Measurements from ENCODE around the gene ABCA13.

ABCA13 gene

GRCh38 chr7:48429117-48429516 lies 257.9 kb downstream of the ABCA13 start:
- DNase-seq (ENCODE audit: low spot score) = no peak

- DNase-seq (ENCODE audit: low spot score) = no peak
Measured at GRCh38 chr7:48438206-48438605, 266.9 kb downstream of the ABCA13 start.

- DNase-seq (ENCODE audit: low spot score) = no peak
Measured at GRCh38 chr7:48441848-48442492, 270.7 kb downstream of the ABCA13 start.

- no peak for DNase-seq (ENCODE audit: low spot score)
Measured at GRCh38 chr7:48443051-48443450, 271.8 kb downstream of the ABCA13 start.

- DNase-seq (ENCODE audit: low spot score) = no peak
Measured at GRCh38 chr7:48446721-48447120, 275.5 kb downstream of the ABCA13 start.

- no peak for DNase-seq (ENCODE audit: low spot score)
Measured at GRCh38 chr7:48452218-48452617, 281.0 kb downstream of the ABCA13 start.

GRCh38 chr7:48454750-48455192 lies 283.5 kb downstream of the ABCA13 start:
- DNase-seq (ENCODE audit: low spot score) = no peak

- no peak for DNase-seq (ENCODE audit: low spot score)
Measured at GRCh38 chr7:48455363-48455762, 284.1 kb downstream of the ABCA13 start.

GRCh38 chr7:48458701-48459524 lies 287.7 kb downstream of the ABCA13 start:
- no peak for DNase-seq (ENCODE audit: low spot score)

- no peak for DNase-seq (ENCODE audit: low spot score)
Measured at GRCh38 chr7:48466713-48467112, 295.5 kb downstream of the ABCA13 start.

- no peak for DNase-seq (ENCODE audit: low spot score)
Measured at GRCh38 chr7:48471196-48471595, 299.9 kb downstream of the ABCA13 start.

GRCh38 chr7:48472640-48473039 lies 301.4 kb downstream of the ABCA13 start:
- no peak for DNase-seq (ENCODE audit: low spot score)

- DNase-seq (ENCODE audit: low spot score) = no peak
Measured at GRCh38 chr7:48473205-48473865, 302.1 kb downstream of the ABCA13 start.

GRCh38 chr7:48481235-48481634 lies 310.0 kb downstream of the ABCA13 start:
- DNase-seq (ENCODE audit: low spot score) = no peak

GRCh38 chr7:48497521-48497920 lies 326.3 kb downstream of the ABCA13 start:
- no peak for DNase-seq (ENCODE audit: low spot score)

GRCh38 chr7:48502021-48502420 lies 330.8 kb downstream of the ABCA13 start:
- no peak for DNase-seq (ENCODE audit: low spot score)

- DNase-seq (ENCODE audit: low spot score) = no peak
Measured at GRCh38 chr7:48505051-48505450, 333.8 kb downstream of the ABCA13 start.

- DNase-seq (ENCODE audit: low spot score) = no peak
Measured at GRCh38 chr7:48505466-48505865, 334.2 kb downstream of the ABCA13 start.

GRCh38 chr7:48506569-48506968 lies 335.3 kb downstream of the ABCA13 start:
- DNase-seq (ENCODE audit: low spot score) = no peak

GRCh38 chr7:48511080-48511479 lies 339.8 kb downstream of the ABCA13 start:
- DNase-seq (ENCODE audit: low spot score) = no peak

- DNase-seq (ENCODE audit: low spot score) = no peak
Measured at GRCh38 chr7:48512892-48513291, 341.6 kb downstream of the ABCA13 start.

- no peak for DNase-seq (ENCODE audit: low spot score)
Measured at GRCh38 chr7:48515171-48515570, 343.9 kb downstream of the ABCA13 start.

- no peak for DNase-seq (ENCODE audit: low spot score)
Measured at GRCh38 chr7:48518092-48518491, 346.8 kb downstream of the ABCA13 start.

All from LoVo (cell line).